Skin epidermis (tissue), 12 donors: Measurements from ENCODE around the gene PCED1A.
"Not testable (repeated sequence)": the region's sequence is repeated elsewhere in the genome, so short reads cannot be mapped to it uniquely, and the experiment has no call there.

ENCODE experiments used
- H3K27ac ChIP-seq, 21 experiments: fragments of 200-600 bp; sonication (generic) in 11 of 21; one replicate each; pipeline ENCODE4 v1.5.0; 2020; ENCODE audit warnings: mild to moderate bottlenecking in 3 of 21, inconsistent platforms in 2 of 21, moderate library complexity in 2 of 21
- H3K4me3 ChIP-seq, 7 experiments: fragments of 200-600 bp; sonication (generic) in 2 of 7; one replicate each; pipeline ENCODE4 v1.5.0; 2020; ENCODE audit warnings: inconsistent platforms in 2 of 7, mild to moderate bottlenecking in 2 of 7, moderate library complexity in 1 of 7

PCED1A gene

GRCh38 chr20:2809690-2810089, 30.8 kb downstream of the PCED1A start:
- H3K4me3 ChIP-seq = no peak overlapping the region
- no peak overlapping the region for H3K27ac ChIP-seq

GRCh38 chr20:2807929-2808328, 32.5 kb downstream of the PCED1A start:
- H3K27ac ChIP-seq, H3K4me3 ChIP-seq: not testable (repeated sequence)

GRCh38 chr20:2807019-2807418, 33.4 kb downstream of the PCED1A start:
- H3K27ac ChIP-seq = no peak overlapping the region

GRCh38 chr20:2806351-2806701, 34.1 kb downstream of the PCED1A start:
- Histone ChIP-seq H3K4me3 (no peak overlapping the region), H3K27ac (no peak overlapping the region)

More at GRCh38 chr20:2807019-2807418, 33.4 kb downstream of the PCED1A start:
- H3K4me3 ChIP-seq = no peak overlapping the region

- H3K4me3 ChIP-seq = no peak overlapping the region
Measured at GRCh38 chr20:2805689-2806350, 34.6 kb downstream of the PCED1A start.

GRCh38 chr20:2804852-2805688, 35.4 kb downstream of the PCED1A start:
- H3K4me3 ChIP-seq = no peak overlapping the region
- peak overlapping the region in 3 of 21 experiments; percentile 6 to 33 (median 19) for H3K27ac ChIP-seq

More at GRCh38 chr20:2805689-2806350, 34.6 kb downstream of the PCED1A start:
- peak overlapping the region in 1 of 21 experiments; percentile 19 for H3K27ac ChIP-seq

GRCh38 chr20:2804041-2804828, 36.2 kb downstream of the PCED1A start:
- no peak overlapping the region for H3K4me3 ChIP-seq
- H3K27ac ChIP-seq = peak overlapping the region in 1 of 21 experiments; percentile 33

GRCh38 chr20:2801286-2801728, 39.1 kb downstream of the PCED1A start:
- peak overlapping the region in 2 of 7 experiments; percentile 17 to 30 for H3K4me3 ChIP-seq

GRCh38 chr20:2800521-2801285, 39.8 kb downstream of the PCED1A start, which contains the start of gene CPXM1:
TSS of gene CPXM1 (minus strand) at chr20:2800627. CDS start at chr20:2800572, 55 bp downstream.
- Histone ChIP-seq H3K27ac (peak within 1 kb of the TSS in 11 of 21 experiments; percentile 0 to 67 (median 48)), H3K4me3 (peak within 1 kb of the TSS; percentile 17 to 43 (median 38))

More at GRCh38 chr20:2801286-2801728, 39.1 kb downstream of the PCED1A start:
- H3K27ac ChIP-seq = peak overlapping the region in 3 of 21 experiments; percentile 14 to 67 (median 29)

- H3K4me3 ChIP-seq = peak overlapping the region; percentile 17 to 43 (median 38)
- H3K27ac ChIP-seq = peak overlapping the region in 11 of 21 experiments; percentile 0 to 67 (median 48)
Measured at GRCh38 chr20:2799688-2800520, 40.6 kb downstream of the PCED1A start.

- peak overlapping the region in 3 of 21 experiments; percentile 0 to 50 (median 41) for H3K27ac ChIP-seq
- peak overlapping the region in 5 of 7 experiments; percentile 30 to 43 (median 38) for H3K4me3 ChIP-seq
Measured at GRCh38 chr20:2799271-2799670, 41.2 kb downstream of the PCED1A start.

GRCh38 chr20:2798814-2799213, 41.6 kb downstream of the PCED1A start:
- H3K27ac ChIP-seq = peak overlapping the region in 1 of 21 experiments; percentile 50

GRCh38 chr20:2798095-2798805, 42.2 kb downstream of the PCED1A start:
- H3K27ac ChIP-seq = no peak overlapping the region

More at GRCh38 chr20:2798814-2799213, 41.6 kb downstream of the PCED1A start:
- no peak overlapping the region for H3K4me3 ChIP-seq

GRCh38 chr20:2797136-2797983, 43.1 kb downstream of the PCED1A start:
- H3K27ac ChIP-seq = no peak overlapping the region
- H3K4me3 ChIP-seq = no peak overlapping the region

More at GRCh38 chr20:2798095-2798805, 42.2 kb downstream of the PCED1A start:
- no peak overlapping the region for H3K4me3 ChIP-seq

- H3K27ac ChIP-seq = no peak overlapping the region
- no peak overlapping the region for H3K4me3 ChIP-seq
Measured at GRCh38 chr20:2796011-2796660, 44.3 kb downstream of the PCED1A start.

- Histone ChIP-seq H3K27ac (no peak overlapping the region), H3K4me3 (no peak overlapping the region)
Measured at GRCh38 chr20:2795451-2795850, 45.0 kb downstream of the PCED1A start.
